ENCODE data around the gene SORL1.

Gene SORL1

GRCh38 chr11:121670805-121671282 lies 218.7 kb downstream of the SORL1 start:
- DNase-seq = no peak

- DNase-seq = no peak
Measured at GRCh38 chr11:121671283-121672168, 219.4 kb downstream of the SORL1 start.

GRCh38 chr11:121672630-121673487 lies 220.7 kb downstream of the SORL1 start:
- no peak for DNase-seq

- DNase-seq = no peak
Measured at GRCh38 chr11:121681550-121682268, 229.6 kb downstream of the SORL1 start.

All from activated T-cell treated with anti-CD3 and anti-CD28 coated beads, Interleukin-2, amount 50 U/mL, for 1 hour (primary cell).